Heart left ventricle (tissue), 16 donors: ENCODE measurements around the gene MRPL4. TPM values are rescaled to one million over a fixed set of nuclear protein-coding genes. Genes with fewer than 3 reads are reported as not detected.
A peak's percentile ranks its signal among the peaks of the same experiment; 100 is the strongest.

ENCODE experiments used
- ATAC-seq, 4 donors: fragments of 200-7000 bp; cut with Tn5 transposase; one replicate each; pipeline ENCODE4 v1.9.1; 2020 to 2022; ENCODE audit warnings: moderate library complexity in 4 of 4, mild to moderate bottlenecking in 3 of 4, moderate number of reproducible peaks in 1 of 4
- DNase-seq, 5 donors: peaks; one replicate each; pipeline ENCODE4 v3.0.0-alpha.2; 2020
- H3K27ac ChIP-seq, 12 donors: fragments of 200-600 bp; sonication (generic) in 4 of 12; one replicate each; pipeline versions ENCODE4 v1.5.0 to v1.8.0; 2016 to 2022; ENCODE audit warnings: mild to moderate bottlenecking in 2 of 12
- H3K27me3 ChIP-seq, 9 donors: fragments of 200-600 bp; sonication (generic) in 2 of 9; one replicate each; pipeline versions ENCODE4 v1.5.1 to v1.8.0; 2016 to 2022; ENCODE audit warnings: mild to moderate bottlenecking in 3 of 9
- H3K36me3 ChIP-seq, 9 donors: fragments of 200-600 bp; sonication (generic) in 2 of 9; one replicate each; pipeline versions ENCODE4 v1.5.0 to v1.8.0; 2018 to 2022; ENCODE audit warnings: mild to moderate bottlenecking in 2 of 9
- H3K4me1 ChIP-seq, 12 donors: fragments of 200-600 bp; sonication (generic) in 4 of 12; one replicate each; pipeline versions ENCODE4 v1.5.0 to v1.8.0; 2016 to 2022; ENCODE audit warnings: mild to moderate bottlenecking in 3 of 12
- H3K4me3 ChIP-seq, 12 donors: fragments of 200-600 bp; sonication (generic) in 4 of 12; one replicate each; pipeline versions ENCODE4 v1.5.0 to v1.8.0; 2017 to 2022; ENCODE audit warnings: mild to moderate bottlenecking in 9 of 12, moderate library complexity in 4 of 12
- H3K9me3 ChIP-seq, 12 donors: fragments of 200-600 bp; sonication (generic) in 4 of 12; one replicate each; pipeline versions ENCODE4 v1.5.0 to v1.8.0; 2016 to 2022; ENCODE audit warnings: mild to moderate bottlenecking in 1 of 12
- CTCF ChIP-seq, 12 donors: fragments of 200-600 bp; sonication (generic) in 4 of 12; IDR thresholded peaks; one replicate each; pipeline versions ENCODE4 v1.5.0 to v1.8.0; 2018 to 2022; ENCODE audit warnings: antibody characterized with exemption in 12 of 12, mild to moderate bottlenecking in 5 of 12
- POLR2A ChIP-seq, 2 donors: fragments of 450-650 bp; IDR thresholded peaks; one replicate each; pipeline ENCODE4 v1.6.1; 2017; ENCODE audit warnings: antibody characterized with exemption in 2 of 2, mild to moderate bottlenecking in 2 of 2, moderate library complexity in 2 of 2
- WGBS, 4 donors: extraction: QIAGEN DNeasy Blood & Tissue Kit in 2 of 4; methylation state at CpG; one replicate each; pipeline versions ENCODE4 v1.1.5 to v1.1.7; 2013 to 2018; 5-methylcytosine and 5-hydroxymethylcytosine counted together
- intact Hi-C, 10 donors: fragments of 100-400 bp; cut with DNase I; formaldehyde crosslinking; loops; one replicate each; pipeline versions ENCODE4 v1.11.1 to v1.14.2; 2022
- polyA plus RNA-seq, 2 donors: library from polyadenylated mRNA; stranded (reverse); fragments of 200-250 nt; gene quantifications; one replicate each; pipeline ENCODE4 v1.2.3, GENCODE V29; 2013
- total RNA-seq, 9 donors: library from RNA; depleted of rRNA in 2 of 9; stranded (reverse); fragments of >200 nt in 2 of 9; fragmentation: NEBNext Ultra II Directional in 3 of 9; extraction: Animal tissue kit (Norgen Biotek cat#: 25700) in 3 of 9; gene quantifications; one replicate each; pipeline versions ENCODE4 v1.1.0 to v1.2.4, GENCODE V29; 2016 to 2023
- donor health status: ischemic (EF 13 %, LVEDD 7.1; RV severe dilation, severe dysfunction).
- donor health status: healthy with polysubstance abuse.
- donor health status: DM: no; HTN: yes; CAD: no.
- donor health status: DM: no; HTN: no; CAD: no.
- donor health status: ischemic (EF 25% LVEDD 6.9; RV normal size, moderate dysfunction).
- donor health status: ischemic (EF 25% LVEDD 5.7; RV mildly dilated, moderate dysfunction).
- donor health status: healthy.
- donor health status: DM: yes; HTN: yes; CAD: no.
- donor health status: ischemic (EF 35%, LVEDD 5.7; RV mildly dilated, moderate dysfunction).
- donor health status: nonischemic (EF 11% LVEDD 7.7; RV severe dilation, severe dysfunction).
- donor health status: DM: yes; HTN: yes; CAD: no.
- donor health status: PGD.
- donor health status: ischemic (EF 29% LVEDD 5.4; RV normal size, mild dysfunction).
- donor health status: nonischemic (EF 23%, LVEDD 6.1; RV moderate dilation, normal function).

Gene MRPL4
- total and polyA plus RNA-seq, 11 donors, result 37.7 to 123 (median 68.2) TPM

GRCh38 chr19:10292206-10292788 is 40.3 kb downstream of the MRPL4 start:
- peaks cover 10 to 83% (median 52%) of the 10 kb centered on the region in 12 donors for H3K4me1 ChIP-seq
- peak; percentile 64 to 92 (median 79) for DNase-seq
- TF ChIP-seq CTCF (IDR thresholded peaks at IDR 0.05) (no peak), POLR2A (IDR thresholded peaks at IDR 0.05) (no peak)
- WGBS, 4 donors, result 2 to 7% (median 3%) methylated on average over 36 to 45 of the region's 45 CpGs
- ATAC-seq, result peak in 3 of 4 donors; percentile 71 to 75 (median 75)
- H3K27ac ChIP-seq, result no peak overlapping the region
- H3K4me3 ChIP-seq, result peak overlapping the region; percentile 1 to 60 (median 43)
- H3K9me3 ChIP-seq, result no peaks in the 10 kb centered on the region
- H3K36me3 ChIP-seq, result no peaks in the 10 kb centered on the region
- intact Hi-C loops, result no loop called here
- H3K27me3 ChIP-seq, result peaks cover 46 to 100% (median 93%) of the 10 kb centered on the region in 9 donors

GRCh38 chr19:10292789-10293636 is 41.0 kb downstream of the MRPL4 start:
- peaks cover 10 to 77% (median 47%) of the 10 kb centered on the region in 12 donors for H3K4me1 ChIP-seq
- H3K36me3 ChIP-seq, result no peaks in the 10 kb centered on the region
- no peak for DNase-seq
- H3K4me3 ChIP-seq, result peak overlapping the region; percentile 1 to 60 (median 43)
- H3K27ac ChIP-seq, result no peak overlapping the region
- intact Hi-C loops, result no loop called here
- no peak for TF ChIP-seq CTCF (IDR thresholded peaks at IDR 0.05)
- no peak for TF ChIP-seq POLR2A (IDR thresholded peaks at IDR 0.05)
- WGBS, 4 donors, result 15 to 24% (median 19%) methylated on average over 50 to 56 of the region's 56 CpGs
- peaks cover 43 to 98% (median 88%) of the 10 kb centered on the region in 9 donors for H3K27me3 ChIP-seq
- ATAC-seq, result no peak
- no peaks in the 10 kb centered on the region for H3K9me3 ChIP-seq

- WGBS, 4 donors, result 21 to 32% (median 27%) methylated on average over 29 to 49 of the region's 49 CpGs
- peaks cover 36 to 98% (median 80%) of the 10 kb centered on the region in 9 donors for H3K27me3 ChIP-seq
- intact Hi-C loops, result no loop called here
Measured at GRCh38 chr19:10293637-10294367, 41.8 kb downstream of the MRPL4 start.

More at GRCh38 chr19:10293637-10294367, 41.8 kb downstream of the MRPL4 start:
- no peaks in the 10 kb centered on the region for H3K36me3 ChIP-seq
- H3K4me3 ChIP-seq, result peak overlapping the region in 1 of 12 donors; percentile 10
- H3K27ac ChIP-seq, result no peak overlapping the region
- no peaks in the 10 kb centered on the region for H3K9me3 ChIP-seq
- ATAC-seq (no peak), DNase-seq (no peak)
- TF ChIP-seq POLR2A (IDR thresholded peaks at IDR 0.05) (no peak), CTCF (IDR thresholded peaks at IDR 0.05) (no peak)
- peaks cover 10 to 69% (median 41%) of the 10 kb centered on the region in 12 donors for H3K4me1 ChIP-seq
